ENCODE data around the gene ZBTB5. TPM values are rescaled to one million over a fixed set of nuclear protein-coding genes. Genes with fewer than 3 reads are reported as not detected.

The ZBTB5 gene
- total and polyA plus RNA-seq, 9 of the 15 experiments (the other 6 are each of a cell fraction or from before 2014, with no cell fraction given), result 2.3 to 43.2 (median 15.5) TPM

DNA sequence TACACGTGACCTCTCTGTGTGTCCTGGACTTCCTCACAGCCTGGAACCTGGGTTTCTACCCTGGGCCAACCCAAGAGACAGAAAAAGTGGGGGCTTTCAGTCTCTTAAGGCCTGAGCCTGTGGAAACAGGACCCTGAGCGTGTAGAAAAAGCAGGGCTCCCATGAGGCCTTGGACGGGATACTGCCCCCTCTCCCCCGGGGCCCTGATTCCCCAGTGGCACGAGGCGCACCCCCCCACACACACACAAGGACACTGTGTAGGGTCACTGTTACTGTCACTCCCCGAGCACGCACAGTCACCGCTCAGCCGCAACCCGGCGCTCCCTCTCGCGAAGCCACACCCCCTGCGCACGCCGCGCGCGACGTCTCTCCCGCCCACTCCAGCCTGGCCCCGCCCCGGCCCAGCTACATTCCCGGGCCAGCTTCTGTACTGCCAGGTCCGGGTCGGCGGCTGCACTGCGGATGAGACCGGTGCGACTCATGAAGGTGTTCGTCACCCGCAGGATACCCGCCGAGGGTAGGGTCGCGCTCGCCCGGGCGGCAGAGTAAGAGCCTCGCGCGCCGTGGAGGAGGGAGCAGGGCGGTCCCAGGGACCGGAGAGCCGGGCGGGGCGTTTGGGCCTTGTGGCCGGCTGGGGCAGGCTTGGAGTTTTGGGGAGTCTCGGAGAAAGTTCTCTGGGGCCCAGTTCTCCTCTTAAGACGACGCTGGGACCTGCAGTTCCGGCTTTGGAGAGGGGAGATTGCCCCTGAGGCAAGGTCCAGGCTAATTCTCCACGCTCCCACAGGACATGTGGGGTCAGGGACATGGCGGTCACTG is 42.8 kb downstream of the ZBTB5 start, which contains the start of gene GRHPR (continued):
- TF ChIP-seq RAD51 (IDR thresholded peaks at IDR 0.05; ENCODE audit: borderline replicate concordance, low read depth) (peak; percentile 86), PHB2 (IDR thresholded peaks at IDR 0.05; ENCODE audit: low read depth) (no peak), JUN (IDR thresholded peaks at IDR 0.05; ENCODE audit: borderline replicate concordance, low read depth, low read length) (peak; percentile 47; the same call in 1 of the 2 replicates), JUN (CRISPR knock-in tag; IDR thresholded peaks at IDR 0.05; ENCODE audit: borderline replicate concordance) (0 out of 2 replicates have a peak, but pooled peaks have one; percentile 10), ZFP36 (IDR thresholded peaks at IDR 0.05; ENCODE audit: low read depth, low read length, partially characterized antibody) (peak; percentile 65), RB1 (IDR thresholded peaks at IDR 0.05; ENCODE audit: low read depth) (peak; percentile 82; the same call in 1 of the 2 replicates), CCNT2 (IDR thresholded peaks at IDR 0.05; ENCODE audit: borderline replicate concordance, extremely low read depth, insufficient read length, low read depth, low read length) (peak; percentile 76), DPF2 (IDR thresholded peaks at IDR 0.05) (0 out of 2 replicates have a peak, but pooled peaks have one; percentile 38), RAD21 (CRISPR knock-in tag; conservative IDR thresholded peaks at IDR 0.05 in 1 of 2, IDR thresholded peaks at IDR 0.05 in 1 of 2) (0 out of 4 replicates have a peak, but pooled peaks of 1 of the 2 experiments have one; percentile 6), KHSRP (IDR thresholded peaks at IDR 0.05) (no peak), RNF2 (IDR thresholded peaks at IDR 0.05) (peak; percentile 60; the same call in 1 of the 2 replicates), ELF1 (tag; IDR thresholded peaks at IDR 0.05) (peak; percentile 77; the same call in 1 of the 2 replicates), CEBPB (tag; IDR thresholded peaks at IDR 0.05) (no peak), ZNF830 (CRISPR knock-in tag; IDR thresholded peaks at IDR 0.05) (no peak), DIDO1 (tag; IDR thresholded peaks at IDR 0.05; ENCODE audit: low read depth) (0 out of 2 replicates have a peak, but pooled peaks have one; percentile 16)
- TF ChIP-seq, protein P1, sequence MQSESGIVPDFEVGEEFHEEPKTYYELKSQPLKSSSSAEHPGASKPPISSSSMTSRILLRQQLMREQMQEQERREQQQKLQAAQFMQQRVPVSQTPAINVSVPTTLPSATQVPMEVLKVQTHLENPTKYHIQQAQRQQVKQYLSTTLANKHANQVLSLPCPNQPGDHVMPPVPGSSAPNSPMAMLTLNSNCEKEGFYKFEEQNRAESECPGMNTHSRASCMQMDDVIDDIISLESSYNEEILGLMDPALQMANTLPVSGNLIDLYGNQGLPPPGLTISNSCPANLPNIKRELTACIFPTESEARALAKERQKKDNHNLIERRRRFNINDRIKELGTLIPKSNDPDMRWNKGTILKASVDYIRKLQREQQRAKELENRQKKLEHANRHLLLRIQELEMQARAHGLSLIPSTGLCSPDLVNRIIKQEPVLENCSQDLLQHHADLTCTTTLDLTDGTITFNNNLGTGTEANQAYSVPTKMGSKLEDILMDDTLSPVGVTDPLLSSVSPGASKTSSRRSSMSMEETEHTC (IDR thresholded peaks at IDR 0.05), result peak; percentile 6; the same call in 1 of the 2 replicates
- TF ChIP-seq, protein P2, sequence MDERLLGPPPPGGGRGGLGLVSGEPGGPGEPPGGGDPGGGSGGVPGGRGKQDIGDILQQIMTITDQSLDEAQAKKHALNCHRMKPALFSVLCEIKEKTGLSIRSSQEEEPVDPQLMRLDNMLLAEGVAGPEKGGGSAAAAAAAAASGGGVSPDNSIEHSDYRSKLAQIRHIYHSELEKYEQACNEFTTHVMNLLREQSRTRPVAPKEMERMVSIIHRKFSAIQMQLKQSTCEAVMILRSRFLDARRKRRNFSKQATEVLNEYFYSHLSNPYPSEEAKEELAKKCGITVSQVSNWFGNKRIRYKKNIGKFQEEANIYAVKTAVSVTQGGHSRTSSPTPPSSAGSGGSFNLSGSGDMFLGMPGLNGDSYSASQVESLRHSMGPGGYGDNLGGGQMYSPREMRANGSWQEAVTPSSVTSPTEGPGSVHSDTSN (CRISPR knock-in tag; IDR thresholded peaks at IDR 0.05; ENCODE audit: low read depth), result peak; percentile 34; the same call in 1 of the 2 replicates
- TF ChIP-seq, protein P2 (tag; conservative IDR thresholded peaks at IDR 0.05; ENCODE audit: low read depth), result peak; percentile 28; the same call in 1 of the 2 replicates
- TF ChIP-seq, protein P3, sequence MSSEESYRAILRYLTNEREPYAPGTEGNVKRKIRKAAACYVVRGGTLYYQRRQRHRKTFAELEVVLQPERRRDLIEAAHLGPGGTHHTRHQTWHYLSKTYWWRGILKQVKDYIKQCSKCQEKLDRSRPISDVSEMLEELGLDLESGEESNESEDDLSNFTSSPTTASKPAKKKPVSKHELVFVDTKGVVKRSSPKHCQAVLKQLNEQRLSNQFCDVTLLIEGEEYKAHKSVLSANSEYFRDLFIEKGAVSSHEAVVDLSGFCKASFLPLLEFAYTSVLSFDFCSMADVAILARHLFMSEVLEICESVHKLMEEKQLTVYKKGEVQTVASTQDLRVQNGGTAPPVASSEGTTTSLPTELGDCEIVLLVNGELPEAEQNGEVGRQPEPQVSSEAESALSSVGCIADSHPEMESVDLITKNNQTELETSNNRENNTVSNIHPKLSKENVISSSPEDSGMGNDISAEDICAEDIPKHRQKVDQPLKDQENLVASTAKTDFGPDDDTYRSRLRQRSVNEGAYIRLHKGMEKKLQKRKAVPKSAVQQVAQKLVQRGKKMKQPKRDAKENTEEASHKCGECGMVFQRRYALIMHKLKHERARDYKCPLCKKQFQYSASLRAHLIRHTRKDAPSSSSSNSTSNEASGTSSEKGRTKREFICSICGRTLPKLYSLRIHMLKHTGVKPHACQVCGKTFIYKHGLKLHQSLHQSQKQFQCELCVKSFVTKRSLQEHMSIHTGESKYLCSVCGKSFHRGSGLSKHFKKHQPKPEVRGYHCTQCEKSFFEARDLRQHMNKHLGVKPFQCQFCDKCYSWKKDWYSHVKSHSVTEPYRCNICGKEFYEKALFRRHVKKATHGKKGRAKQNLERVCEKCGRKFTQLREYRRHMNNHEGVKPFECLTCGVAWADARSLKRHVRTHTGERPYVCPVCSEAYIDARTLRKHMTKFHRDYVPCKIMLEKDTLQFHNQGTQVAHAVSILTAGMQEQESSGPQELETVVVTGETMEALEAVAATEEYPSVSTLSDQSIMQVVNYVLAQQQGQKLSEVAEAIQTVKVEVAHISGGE (CRISPR knock-in tag; IDR thresholded peaks at IDR 0.05), result peak in 1 of 3 experiments; percentile 66; a peak in 1 of 6 replicates

All from K562 (cell line).